Endothelial cell of umbilical vein (primary cell): ENCODE results near the gene CLCN3.

Source experiments
- CTCF ChIP-seq, 2 donors: IDR thresholded peaks; 1 replicate in 1 of 2; 2 replicates in 1 of 2; pipeline ENCODE4 v1.5.1; 2011; ENCODE audit warnings: low read length in 2 of 2, mild to moderate bottlenecking in 2 of 2, moderate library complexity in 2 of 2, control low read depth in 1 of 2, inconsistent platforms in 1 of 2, low read depth in 1 of 2; ENCODE audit not compliant: insufficient read depth in 1 of 2; ENCODE audit errors: extremely low read depth in 1 of 2
- POLR2A ChIP-seq: IDR thresholded peaks from 2 replicates; pipeline ENCODE4 v1.6.1; 2012; ENCODE audit warnings: low read depth, mild to moderate bottlenecking, control low read depth, low read length

GRCh38 chr4:169640261-169640870, 20.0 kb downstream of the CLCN3 start:
- no peak for TF ChIP-seq CTCF (IDR thresholded peaks at IDR 0.05; ENCODE audit: extremely low read depth in 1 of 2, insufficient read depth in 1 of 2, low read depth in 1 of 2, low read length in 2 of 2)
- TF ChIP-seq POLR2A = no peak
